ENCODE results near the gene DDIT3.
A peak's percentile ranks its signal among the peaks of the same experiment; 100 is the strongest.

The DDIT3 gene

DNA sequence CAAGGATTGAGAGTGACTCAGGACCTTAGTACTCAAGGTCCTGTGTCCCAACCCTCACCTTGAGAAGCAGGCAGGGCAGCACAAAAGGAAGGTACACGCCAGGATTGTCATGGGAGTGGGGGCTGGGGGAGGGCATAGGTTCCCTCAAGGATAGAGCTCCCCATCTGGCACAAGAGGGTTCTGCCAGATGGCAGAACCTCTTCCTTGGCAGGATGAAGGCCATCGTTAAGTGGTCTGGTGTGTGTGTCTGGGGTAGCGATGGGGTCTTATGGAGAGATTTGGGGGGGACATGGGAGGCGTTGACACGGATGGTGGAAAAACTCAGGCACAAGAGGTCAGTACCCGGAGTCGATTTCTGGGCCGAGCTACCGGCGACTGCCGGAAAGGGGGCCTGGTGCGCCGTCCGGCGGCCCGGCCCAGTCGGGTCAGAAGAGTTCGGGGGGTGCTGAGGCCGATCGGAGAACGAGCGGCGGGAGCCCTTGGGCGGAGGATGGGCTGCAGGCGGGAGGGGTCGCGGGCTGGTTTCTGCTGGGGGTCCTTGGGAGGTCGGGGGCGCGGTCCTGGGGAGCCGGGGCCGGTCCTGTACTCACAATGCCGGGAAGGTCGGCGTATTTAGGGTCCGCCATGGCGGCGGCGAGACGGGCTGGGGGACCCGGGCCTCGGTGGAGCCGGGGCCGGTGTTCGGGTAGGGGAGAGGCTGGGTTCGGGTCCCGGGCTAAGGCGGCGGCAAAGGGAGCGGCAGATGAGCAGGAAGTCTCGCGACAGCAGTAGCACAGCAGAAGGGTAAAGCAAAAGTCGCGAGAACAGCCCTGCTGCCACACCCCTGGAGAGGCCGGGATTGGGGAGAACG is 26.3 kb upstream of the DDIT3 start, which contains the start of gene DCTN2:
DCTN2 (minus strand) TSS at position 755 of the 850 bp plus-strand sequence; CDS start at position 626, 129 bp downstream.
- DNase-seq, result peak; percentile 97

DNA sequence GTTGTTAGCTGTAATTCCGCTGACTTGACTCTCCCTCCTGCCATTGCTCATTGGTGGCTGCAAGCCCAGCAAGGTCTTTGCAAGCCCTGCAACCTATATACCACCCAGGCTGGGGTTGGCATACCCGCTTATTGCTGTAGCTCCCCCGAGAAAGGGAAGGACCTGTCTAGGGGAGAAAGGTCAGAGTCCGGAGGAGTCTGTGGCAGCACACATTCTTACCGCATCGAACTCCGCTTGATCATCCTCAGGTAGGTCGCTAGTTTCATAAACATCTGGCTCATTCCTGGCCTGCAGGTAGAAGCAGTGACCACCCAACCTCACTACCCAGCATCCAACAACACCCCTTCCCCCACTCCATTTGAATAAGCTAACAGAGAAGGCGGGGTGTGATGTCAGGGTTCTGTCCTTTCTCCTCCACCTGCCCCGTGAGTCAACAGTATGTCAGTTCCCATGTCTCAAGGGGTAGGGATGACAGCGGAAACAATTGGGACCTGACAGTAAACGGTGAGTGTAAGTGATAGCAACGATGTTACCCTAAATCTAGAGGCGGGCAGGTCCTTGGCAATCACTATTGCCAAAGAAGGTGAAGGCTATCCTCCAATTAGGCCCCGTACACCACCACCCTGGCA is 25.6 kb upstream of the DDIT3 start:
- DNase-seq, result no peak

DNA sequence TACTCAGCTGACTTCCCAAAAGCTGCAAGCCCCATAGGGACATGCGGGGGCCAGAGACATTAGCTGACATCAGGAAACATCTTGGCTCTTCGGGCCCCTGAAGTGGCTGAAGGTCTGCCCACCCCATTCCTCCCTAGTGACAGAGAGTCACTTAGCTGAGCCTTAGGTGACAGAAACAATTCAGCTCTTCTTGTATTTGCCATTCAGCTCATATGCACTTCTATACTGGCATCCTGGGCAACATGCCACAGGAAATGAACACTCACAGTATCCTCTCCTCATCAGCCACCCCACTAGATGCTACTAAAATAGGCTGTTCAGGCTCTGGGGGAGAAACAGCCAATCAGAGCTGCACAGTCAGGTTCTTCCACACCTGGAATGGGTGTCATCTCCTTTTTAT is 23.3 kb upstream of the DDIT3 start:
- DNase-seq, result no peak

DNA sequence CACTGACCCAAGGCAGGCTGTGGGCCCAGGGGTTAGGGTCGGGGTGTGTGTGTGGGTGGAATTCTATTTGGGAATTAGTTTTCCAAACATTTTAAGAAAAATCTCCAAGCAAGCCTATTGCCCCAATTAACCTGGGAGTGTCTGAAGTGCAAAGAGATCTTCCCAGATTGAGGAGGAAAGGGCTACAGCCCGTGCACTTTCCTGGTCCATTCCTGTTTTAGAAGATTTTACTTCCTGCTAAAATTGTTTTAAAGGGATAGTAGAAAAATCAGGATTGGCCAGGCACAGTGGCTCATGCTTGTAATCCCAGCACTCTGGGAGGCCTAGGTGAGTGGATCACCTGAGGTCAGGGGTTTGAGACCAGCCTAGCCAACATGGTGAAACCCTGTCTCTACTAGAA is 21.4 kb upstream of the DDIT3 start:
- DNase-seq, result no peak

DNA sequence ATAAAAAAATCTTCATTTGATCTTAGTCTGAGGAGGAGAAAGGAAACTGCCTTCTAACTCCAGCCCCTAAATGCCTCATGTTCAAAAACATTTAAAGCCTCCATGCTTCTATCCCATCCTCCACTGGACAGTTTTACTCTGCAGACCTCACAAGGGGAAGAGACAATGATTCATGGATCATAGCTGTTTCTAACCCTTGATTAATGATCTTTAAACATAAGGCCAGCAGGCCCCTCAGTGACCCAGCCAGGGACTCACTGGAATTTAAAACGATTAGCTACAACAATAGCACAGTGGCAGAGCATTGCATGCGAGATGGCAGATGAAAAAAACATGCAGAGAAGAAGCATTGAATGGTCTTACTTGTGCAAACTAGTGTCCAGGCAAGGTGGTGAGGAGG is 20.7 kb upstream of the DDIT3 start:
- DNase-seq, result no peak

DNA sequence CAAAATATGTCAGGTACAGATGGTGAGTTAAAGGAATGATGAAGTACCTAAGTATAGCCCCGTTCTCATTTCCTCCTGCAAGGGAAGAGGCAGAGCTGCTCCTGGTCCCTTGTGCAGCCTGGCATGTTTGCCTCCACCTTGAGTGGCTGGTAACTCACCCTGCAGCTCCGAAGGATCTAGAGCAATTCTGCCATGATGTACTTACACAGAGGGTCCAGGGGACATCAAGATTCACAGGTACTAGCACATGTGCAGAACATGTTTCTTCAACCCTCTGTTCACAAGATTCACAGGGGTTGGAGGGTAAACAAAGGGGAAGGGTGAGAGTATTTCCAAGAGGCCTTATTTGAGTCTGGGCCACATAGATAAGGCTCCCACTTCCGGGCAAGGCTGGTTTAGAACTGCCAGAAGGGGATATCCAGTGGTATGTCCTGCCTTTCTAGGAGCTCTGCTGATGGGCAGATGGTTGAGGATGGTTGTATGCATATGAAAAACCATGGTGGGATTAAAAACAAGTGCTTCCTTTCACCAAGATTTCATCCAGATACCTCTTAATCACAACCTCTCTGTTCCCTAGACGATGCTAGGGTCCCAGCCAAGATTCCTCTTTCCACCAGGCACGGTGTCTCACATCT is 18.9 kb upstream of the DDIT3 start:
- no peak for DNase-seq

DNA sequence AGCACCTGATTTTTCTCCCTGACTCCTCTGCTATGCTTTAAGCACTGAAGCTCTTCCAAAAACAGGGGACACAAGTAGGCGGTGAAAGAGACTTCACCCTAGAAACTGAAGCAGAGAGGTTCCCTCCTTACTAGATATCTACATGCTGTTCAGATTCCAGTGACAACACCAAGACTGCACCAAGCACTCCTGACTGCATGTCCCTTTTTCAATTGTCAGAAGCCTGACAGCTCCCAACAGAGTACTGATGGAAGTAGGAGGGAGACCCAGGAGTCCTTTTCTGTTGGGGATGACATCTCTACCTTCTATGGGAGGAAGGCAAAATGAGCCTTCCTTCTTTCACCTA is 16.3 kb upstream of the DDIT3 start:
- DNase-seq, result no peak

DNA sequence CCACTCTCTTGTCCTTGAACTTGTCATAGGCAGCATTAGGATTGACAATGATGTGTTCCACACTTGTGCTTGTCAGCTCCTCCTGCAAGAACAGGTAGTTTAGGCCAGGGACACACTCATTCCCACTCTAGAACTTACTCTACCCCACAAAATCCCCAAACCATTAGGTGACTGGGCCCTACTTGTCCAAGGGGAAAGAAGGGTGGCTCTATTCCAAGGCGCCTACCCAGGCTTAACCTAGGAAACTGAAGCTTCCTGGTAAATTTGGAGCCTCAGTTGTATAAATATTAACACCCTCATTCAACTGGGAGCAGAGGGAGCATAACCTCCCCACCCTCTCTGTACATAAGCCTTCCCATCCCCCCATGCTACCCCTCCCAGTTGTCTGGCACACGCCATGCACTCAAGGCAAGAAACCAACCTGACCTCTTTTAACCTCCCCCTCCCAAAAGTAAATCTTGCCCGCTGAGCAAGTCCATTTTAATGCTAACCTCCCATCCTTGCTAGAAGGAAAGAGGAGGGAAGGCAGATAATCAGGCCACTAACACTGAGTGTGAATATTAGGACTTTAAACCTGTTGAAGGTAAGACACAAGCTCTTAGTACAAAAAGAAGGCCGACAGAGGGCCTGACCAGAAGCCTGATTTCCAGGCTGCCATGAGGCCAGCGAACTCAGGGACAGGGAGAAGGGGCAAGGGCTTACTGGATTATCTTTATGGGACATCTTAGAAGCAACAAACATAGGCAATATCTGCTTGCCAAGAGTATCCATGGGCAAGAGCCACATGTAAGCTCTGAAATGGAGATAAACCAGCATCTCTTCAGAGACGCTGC is 15.7 kb upstream of the DDIT3 start:
- DNase-seq, result no peak

DNA sequence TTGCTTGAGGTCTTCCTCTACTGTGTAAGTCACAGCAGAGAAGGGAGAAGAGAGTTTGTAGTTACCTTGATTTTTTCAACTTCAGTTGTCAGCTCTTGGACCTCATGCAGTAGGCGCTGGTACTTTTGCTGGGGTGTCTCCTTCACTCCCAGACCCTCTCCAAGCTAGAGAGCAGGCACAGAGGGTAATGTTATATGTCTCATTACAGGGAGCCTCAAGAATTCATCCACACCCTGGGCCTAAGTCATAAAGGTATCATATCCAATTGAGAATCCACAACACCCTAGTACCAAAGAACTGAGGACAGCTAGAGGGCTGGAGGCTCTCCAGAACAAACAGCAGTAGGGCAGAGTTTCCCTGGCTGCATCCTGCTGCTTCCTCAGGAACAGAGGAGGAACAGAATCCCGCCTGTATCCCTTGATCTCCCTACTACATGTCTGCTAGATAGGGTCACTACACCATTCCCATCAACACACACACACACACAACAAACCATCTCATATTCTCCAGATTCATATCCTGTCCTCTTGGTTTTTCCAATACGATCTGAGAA is 14.8 kb upstream of the DDIT3 start:
- no peak for DNase-seq

DNA sequence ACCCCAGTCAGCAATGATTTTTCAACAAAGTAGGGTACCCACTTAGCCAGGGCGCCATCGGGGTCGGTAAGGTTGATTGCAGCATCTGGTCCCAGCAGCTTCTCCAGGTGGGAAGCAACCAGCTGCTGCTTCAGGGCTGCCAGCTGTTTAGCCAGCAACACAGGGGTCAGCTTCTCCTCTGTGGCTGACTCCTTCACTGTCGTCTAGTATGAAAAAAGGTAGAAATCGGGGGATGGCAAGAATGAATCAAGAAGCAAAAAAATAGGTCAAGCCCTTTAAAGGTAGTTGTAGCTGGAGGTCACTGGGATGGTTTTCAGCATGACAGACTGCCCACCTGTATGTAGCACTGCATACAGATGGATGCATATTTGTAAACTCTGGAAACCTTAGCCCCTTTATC is 13.9 kb upstream of the DDIT3 start:
- no peak for DNase-seq

DNA sequence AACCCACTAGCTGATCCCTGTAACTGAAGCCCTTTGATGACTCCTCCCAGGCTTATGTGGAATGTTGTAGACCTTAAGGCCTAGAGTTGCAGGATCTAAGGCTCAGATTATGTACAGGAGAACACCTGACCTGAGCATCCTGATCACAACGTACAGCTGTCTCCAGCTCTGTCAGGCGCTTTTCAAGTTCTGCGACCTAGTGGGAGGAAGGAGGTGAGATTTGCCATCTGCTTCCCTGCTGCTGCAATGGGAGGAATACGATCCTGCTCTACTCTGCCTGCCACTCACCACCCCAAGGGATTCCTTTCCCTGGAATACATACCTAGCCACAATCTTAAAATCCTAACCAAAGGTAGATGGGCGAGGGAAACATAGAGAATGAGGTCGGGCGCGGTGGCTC is 12.8 kb upstream of the DDIT3 start:
- DNase-seq, result no peak

DNA sequence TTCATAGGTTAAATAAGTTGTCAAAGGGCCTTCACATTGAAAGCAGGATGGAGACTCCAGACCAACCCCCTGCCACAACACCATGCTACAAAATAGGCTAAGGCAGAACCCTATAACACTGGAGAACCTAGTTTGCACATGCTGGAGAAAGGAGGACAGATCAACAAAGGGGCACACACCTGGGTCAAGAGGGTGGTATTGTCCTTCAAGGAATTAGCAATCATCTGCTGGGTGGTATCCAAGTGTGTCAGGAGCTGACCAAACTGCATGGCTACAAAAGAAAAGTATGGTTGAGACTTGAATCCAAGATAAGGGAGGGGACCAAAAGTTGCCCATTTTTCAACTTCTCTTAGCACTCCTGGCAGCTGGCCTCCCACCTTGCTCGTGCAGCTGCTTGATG is 11.5 kb upstream of the DDIT3 start:
- DNase-seq, result no peak

DNA sequence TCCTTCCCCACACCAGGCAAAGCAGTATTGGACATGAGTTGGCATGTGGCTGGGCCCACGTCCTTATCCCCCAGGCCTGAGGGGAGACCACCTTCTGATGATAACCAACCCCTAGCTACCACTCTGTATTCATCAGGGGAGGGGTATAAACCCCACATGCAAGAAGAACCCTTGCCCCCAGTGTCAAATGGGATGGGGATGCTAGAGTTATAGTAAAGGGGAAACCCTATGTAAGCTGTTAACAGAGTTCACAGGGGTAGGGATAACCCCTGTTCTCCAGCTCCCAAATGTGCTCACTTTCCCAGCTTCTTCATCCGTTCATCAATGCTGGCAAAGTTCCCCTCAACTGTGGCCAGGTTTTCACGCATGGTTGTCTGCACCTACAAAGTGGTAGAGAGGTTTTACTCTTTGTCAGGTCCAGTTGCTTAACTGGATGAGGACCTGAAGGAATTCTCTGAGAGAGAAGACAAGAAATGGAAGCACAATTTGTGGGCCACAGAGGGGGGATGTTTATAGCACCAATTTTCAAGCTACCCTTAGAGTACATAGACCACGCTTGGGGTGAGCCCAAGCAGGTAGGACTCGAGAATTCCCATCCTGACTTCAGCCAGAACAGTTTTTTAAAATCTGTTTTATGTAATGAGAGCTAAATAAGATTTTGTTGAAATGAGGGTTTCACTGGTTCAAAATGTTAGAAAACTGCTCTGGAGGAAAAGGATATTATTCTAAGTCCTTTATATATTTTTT is 10.3 kb upstream of the DDIT3 start:
- DNase-seq, result no peak

DNA sequence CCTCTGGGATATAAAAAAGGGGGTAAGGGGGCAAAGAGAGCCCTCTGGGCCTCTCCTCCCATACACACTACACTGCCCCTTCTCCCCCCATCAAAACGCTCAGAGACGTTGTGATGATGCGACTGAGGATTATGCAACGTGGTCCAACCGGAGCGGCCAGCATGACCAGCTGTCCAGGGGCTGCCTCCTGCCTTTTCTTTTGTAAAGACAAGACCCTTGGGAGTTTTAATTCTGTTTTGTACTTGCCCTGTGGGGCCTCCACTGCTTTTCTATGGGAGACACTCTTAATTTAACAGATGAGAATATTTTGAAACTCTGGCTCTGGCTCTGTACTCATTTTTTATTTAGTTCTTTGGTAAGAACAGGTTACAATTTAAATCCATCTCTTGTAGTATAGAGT is 9.5 kb upstream of the DDIT3 start:
- DNase-seq, result no peak

DNA sequence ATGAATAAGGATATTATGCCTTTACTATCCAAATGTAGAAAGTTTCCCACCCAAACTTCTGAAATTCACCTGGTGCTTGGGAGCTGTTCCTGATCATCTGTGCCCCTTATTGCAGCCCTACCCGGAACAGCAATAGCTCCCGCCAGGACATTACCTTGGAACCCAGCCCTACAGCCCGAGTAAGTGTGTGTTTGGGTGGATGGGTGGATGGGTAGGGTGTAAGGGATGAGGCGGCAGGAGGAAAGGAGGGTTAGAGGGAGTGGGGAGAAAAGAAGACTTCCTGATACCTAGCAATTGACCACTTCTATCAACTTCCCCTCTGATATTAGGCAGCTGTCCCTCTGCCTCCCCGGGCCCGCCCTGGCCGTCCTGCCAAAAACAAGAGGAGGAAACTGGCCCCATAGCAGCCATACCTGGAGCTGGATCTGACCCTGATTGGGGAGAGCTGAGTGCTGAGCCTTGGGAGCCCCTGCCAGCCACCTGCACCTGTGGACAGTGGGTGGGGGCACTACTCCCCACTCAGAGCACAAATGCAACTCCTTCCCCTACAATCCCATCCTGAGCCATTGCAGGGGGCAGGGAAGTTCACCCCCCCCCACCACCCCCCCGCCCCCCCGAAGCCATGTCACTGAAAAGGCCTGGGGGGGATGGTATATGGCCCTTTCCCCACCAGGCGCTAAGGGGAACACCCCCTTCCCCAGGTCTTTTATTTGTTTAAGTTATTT is 8.7 kb upstream of the DDIT3 start:
- no peak for DNase-seq

DNA sequence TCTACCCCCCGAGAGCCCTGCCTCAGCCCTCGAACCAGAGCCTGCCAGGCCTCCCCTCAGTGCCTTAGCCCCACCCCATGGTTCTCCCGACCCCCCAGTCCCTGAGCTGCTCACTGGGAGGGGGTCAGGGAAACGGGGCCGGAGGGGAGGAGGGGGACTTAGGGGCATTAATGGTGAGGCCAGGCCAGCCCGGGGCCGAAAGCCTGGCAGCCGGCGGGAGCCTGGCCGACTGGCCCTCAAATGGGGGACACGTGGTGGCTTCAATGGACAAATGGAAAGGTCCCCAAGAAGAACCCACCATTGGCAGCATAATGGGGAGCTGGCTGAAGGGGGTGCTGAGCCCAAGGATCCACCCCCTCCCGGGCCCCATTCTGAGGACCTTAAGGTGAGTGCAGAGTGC is 7.9 kb upstream of the DDIT3 start:
- no peak for DNase-seq

DNA sequence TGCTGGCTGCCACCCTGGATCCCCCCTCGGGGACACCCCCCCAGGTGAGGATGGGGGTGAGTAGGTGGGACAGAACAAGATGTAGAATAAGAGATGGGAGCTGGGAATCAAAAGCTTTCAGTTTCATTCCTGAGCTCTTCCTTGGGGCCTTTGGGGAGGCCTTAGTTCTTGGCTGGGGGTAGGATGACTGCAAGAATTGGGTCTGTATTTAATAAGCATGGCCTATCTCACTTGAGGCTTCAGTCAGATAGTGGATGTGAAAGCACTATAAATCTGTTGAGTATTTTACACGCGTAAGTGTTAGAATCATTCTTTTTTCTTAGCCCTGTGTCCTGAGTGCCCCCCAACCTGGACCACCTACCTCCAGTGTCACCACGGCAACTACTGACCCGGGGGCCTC is 6.9 kb upstream of the DDIT3 start:
- no peak for DNase-seq

DNA sequence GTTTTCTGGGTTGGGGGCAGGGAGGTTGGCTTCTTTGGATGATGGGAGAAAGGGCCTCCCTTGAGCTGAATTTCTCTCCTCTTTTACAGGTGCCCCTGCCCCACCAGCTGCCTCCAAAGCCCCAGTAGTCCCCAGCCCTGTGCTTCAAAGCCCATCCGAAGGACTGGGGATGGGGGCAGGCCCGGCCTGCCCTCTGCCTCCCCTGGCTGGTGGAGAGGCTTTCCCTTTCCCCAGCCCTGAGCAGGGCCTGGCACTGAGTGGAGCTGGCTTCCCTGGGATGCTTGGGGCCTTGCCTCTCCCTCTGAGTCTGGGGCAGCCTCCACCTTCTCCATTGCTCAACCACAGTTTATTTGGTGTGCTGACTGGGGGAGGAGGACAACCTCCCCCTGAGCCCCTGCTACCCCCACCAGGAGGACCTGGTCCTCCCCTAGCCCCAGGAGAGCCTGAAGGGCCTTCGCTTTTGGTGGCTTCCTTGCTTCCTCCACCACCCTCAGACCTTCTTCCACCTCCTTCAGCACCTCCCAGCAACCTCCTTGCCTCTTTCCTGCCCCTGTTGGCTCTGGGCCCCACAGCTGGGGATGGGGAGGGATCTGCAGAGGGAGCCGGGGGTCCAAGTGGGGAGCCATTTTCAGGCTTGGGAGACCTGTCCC is 6.3 kb upstream of the DDIT3 start:
- no peak for DNase-seq

DNA sequence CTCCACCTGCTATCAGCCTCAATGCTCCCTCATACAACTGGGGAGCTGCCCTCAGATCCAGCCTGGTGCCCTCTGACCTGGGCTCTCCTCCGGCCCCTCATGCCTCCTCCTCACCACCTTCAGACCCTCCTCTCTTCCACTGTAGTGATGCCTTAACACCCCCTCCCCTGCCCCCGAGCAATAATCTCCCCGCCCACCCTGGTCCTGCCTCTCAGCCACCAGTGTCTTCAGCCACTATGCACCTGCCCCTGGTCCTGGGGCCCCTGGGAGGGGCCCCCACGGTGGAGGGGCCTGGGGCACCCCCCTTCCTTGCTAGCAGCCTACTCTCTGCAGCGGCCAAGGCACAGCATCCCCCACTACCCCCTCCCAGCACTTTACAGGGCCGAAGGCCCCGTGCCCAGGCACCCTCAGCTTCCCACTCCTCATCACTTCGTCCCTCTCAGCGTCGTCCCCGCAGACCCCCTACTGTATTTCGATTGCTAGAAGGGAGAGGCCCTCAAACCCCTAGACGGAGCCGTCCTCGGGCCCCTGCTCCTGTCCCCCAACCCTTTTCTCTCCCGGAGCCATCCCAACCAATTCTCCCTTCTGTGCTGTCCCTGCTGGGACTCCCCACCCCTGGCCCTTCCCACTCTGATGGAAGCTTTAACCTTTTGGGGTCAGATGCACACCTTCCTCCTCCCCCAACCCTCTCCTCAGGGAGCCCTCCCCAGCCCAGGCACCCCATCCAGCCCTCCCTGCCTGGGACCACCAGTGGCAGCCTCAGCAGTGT is 5.5 kb upstream of the DDIT3 start:
- DNase-seq, result no peak

Data from MV-4-11 (cell line).